Gastrocnemius medialis (tissue), 4 donors: ENCODE measurements around the gene SEPTIN3.

Experiments
- POLR2A ChIP-seq, 2 donors: fragments of 450-650 bp; IDR thresholded peaks; one replicate each; pipeline ENCODE4 v1.6.1; 2017; ENCODE audit warnings: antibody characterized with exemption in 2 of 2, mild to moderate bottlenecking in 2 of 2, moderate library complexity in 2 of 2
- TF ChIP-seq, protein P1 (sequence below), 5 experiments: fragments of 450-650 bp in 3 of 5; fragments of 200-600 bp in 2 of 5; sonication (generic) in 2 of 5; IDR thresholded peaks in 4 of 5; conservative IDR thresholded peaks in 1 of 5; 1 replicate in 4 of 5; 2 replicates in 1 of 5; pipeline ENCODE4 v1.5.1; 2016 to 2019; ENCODE audit warnings: antibody characterized with exemption in 5 of 5, mild to moderate bottlenecking in 3 of 5, moderate library complexity in 3 of 5

DNA sequence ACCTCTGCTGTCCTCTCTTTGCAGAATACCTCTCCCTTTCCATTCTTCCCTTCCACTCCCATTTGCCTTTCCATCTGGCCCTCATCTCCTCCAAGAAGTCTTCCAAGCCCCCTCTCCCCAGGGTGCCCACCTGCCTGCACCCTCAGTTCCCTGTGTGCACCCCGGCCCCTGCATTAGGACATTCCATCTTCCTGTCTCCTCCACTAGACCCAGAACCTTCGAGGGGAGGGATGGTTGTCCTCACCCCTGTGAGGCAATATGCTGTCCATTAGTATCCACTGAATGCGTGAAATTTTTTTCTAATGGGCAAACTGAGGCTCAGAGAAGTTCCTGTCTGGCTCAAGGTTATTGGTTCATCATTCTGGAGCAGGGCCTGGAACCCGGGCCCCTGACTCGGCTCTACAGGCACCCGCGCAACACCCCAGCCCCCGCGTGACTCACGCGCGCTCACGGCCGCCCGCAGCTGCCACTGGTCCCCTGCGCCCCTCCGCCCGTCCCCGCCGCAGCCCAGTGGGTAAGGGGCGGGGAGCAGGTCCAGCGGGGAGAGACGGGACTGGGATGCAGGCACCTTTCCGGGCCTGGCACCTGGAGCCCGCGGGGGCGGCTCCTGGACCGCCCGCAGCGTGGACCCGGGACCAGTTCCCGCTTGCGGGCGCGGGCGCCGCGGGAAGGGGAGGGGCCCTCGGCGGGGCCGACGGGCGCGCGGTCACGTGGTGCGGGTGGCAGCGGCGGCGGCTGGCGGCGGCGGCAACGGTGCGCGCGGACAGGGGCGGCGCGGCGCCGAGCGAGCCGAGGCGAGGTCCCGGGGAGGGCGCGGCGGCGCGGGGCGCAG, 7.0 kb downstream of the SEPTIN3 start:
- no peak for TF ChIP-seq POLR2A (IDR thresholded peaks at IDR 0.05)
- TF ChIP-seq, protein P1, sequence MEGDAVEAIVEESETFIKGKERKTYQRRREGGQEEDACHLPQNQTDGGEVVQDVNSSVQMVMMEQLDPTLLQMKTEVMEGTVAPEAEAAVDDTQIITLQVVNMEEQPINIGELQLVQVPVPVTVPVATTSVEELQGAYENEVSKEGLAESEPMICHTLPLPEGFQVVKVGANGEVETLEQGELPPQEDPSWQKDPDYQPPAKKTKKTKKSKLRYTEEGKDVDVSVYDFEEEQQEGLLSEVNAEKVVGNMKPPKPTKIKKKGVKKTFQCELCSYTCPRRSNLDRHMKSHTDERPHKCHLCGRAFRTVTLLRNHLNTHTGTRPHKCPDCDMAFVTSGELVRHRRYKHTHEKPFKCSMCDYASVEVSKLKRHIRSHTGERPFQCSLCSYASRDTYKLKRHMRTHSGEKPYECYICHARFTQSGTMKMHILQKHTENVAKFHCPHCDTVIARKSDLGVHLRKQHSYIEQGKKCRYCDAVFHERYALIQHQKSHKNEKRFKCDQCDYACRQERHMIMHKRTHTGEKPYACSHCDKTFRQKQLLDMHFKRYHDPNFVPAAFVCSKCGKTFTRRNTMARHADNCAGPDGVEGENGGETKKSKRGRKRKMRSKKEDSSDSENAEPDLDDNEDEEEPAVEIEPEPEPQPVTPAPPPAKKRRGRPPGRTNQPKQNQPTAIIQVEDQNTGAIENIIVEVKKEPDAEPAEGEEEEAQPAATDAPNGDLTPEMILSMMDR (IDR thresholded peaks at IDR 0.05 in 4 of 5, conservative IDR thresholded peaks at IDR 0.05 in 1 of 5) = no peak
